Astrocyte of the spinal cord (primary cell): ENCODE measurements around the gene BMP7.

ENCODE experiments used
- DNase-seq: peaks from one replicate; pipeline ENCODE4 v3.0.0; 2011; ENCODE audit warnings: low read depth, low spot score
- H3K4me3 ChIP-seq: 2 replicates; pipeline ENCODE4 v1.5.1; 2011; ENCODE audit warnings: low read depth, mild to moderate bottlenecking, low read length, moderate library complexity
- CTCF ChIP-seq: IDR thresholded peaks from 2 replicates; pipeline ENCODE4 v1.5.1; 2012; ENCODE audit warnings: low read depth, mild to moderate bottlenecking, low read length, inconsistent platforms
- in situ Hi-C: cut with HindIII; loops from 2 replicates; pipeline ENCODE4 v1.10.0; 2017; ENCODE audit warnings: low sequenced_read_pairs

The BMP7 gene

GRCh38 chr20:57275334-57275733 is 8.9 kb upstream of the BMP7 start:
- no peak overlapping the region for H3K4me3 ChIP-seq
- no peak for DNase-seq
- in situ Hi-C loops = no loop called here
- TF ChIP-seq CTCF = no peak

GRCh38 chr20:57274846-57275245 is 8.4 kb upstream of the BMP7 start:
- in situ Hi-C loops = no loop called here
- no peak for TF ChIP-seq CTCF

GRCh38 chr20:57274299-57274698 is 7.9 kb upstream of the BMP7 start:
- no peak for DNase-seq
- no peak for TF ChIP-seq CTCF
- no peak overlapping the region for H3K4me3 ChIP-seq
- in situ Hi-C loops = no loop called here

More at GRCh38 chr20:57274846-57275245, 8.4 kb upstream of the BMP7 start:
- DNase-seq = no peak
- H3K4me3 ChIP-seq = no peak overlapping the region

GRCh38 chr20:57272883-57273535 is 6.6 kb upstream of the BMP7 start:
- no peak for DNase-seq
- TF ChIP-seq CTCF = no peak
- H3K4me3 ChIP-seq = no peak overlapping the region
- in situ Hi-C loops = no loop called here

DNA sequence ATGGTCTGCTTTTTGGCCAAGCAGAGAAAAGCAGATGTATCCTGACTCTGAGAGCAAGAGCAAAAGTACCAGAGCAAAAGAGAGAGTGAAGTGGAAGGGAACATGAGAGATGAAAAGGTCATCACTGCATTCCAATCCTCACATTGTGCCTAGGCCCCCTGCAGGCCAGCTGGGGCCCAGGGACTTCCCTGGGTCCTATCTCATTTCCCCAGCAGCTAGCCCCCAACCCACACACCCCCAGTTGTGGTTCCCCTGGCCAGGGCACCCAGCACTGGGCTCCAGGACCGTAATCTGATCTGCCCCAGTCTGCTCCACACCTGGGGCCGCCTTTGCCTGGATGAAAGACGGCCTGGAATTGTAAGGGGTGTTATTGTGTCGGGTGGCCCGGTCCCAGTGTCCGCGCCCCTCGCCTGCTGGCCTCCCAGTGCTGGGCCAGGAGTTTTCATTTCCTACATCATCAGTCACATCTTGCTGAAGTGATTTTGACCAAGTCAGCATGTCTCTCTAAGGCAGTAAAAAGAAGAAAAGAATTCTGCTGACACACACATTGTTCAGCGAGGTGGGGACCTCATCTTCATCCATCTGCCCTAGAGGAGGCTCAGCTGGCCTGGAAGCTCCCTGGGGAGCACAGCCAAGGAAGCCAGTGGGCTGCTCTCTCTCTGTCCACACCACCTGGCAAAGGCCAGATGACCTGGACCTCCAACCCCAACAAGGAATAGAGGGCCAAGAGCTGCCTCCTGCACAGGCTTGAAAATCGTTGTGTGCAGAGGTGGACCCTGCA is 4.0 kb upstream of the BMP7 start:
- DNase-seq = no peak
- in situ Hi-C loops = no loop called here
- no peak for TF ChIP-seq CTCF
- H3K4me3 ChIP-seq = no peak overlapping the region

DNA sequence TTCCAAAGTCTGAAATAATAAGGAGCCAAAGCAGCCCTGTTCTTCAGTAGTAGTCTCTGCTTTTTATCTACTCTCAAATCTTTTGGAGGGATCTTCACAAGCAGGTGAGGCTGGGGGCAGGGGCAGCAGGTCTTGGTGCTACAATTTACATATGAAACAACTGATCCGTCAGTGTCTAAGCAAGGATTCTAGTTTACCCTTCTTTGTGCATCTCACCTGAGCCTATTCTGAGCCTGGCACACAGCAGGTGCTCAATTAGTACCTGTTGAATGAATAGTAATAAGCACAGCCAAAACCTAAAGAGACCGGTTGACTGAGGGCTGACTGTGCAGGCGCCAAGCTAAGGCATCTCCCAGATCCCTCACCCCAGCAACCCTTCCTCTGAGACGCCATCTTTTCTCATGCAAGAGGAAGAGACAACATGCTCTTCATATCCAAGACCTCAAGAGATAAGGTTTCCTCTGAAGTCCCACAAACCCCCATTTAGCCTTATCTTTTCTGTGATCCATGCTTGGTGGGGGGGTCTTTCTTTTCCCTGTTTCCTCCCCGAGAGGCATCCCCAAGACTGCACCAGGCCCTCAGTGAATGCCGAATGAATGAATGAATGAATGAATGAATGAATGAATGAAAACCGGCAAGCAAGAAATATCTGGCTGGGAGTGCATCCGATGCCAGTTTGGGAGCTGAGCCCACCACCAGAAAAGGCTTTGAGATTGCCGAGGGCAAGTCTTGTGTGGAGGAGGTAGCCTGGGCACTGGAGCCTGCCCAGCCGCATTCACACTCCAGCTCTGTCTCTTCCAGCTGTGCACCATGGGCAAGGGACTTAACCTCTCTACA is 2.9 kb upstream of the BMP7 start:
- DNase-seq = no peak
- in situ Hi-C loops = no loop called here
- H3K4me3 ChIP-seq = no peak overlapping the region
- no peak for TF ChIP-seq CTCF
